ENCODE results near the gene FBXW8.

Gene FBXW8, protein sequence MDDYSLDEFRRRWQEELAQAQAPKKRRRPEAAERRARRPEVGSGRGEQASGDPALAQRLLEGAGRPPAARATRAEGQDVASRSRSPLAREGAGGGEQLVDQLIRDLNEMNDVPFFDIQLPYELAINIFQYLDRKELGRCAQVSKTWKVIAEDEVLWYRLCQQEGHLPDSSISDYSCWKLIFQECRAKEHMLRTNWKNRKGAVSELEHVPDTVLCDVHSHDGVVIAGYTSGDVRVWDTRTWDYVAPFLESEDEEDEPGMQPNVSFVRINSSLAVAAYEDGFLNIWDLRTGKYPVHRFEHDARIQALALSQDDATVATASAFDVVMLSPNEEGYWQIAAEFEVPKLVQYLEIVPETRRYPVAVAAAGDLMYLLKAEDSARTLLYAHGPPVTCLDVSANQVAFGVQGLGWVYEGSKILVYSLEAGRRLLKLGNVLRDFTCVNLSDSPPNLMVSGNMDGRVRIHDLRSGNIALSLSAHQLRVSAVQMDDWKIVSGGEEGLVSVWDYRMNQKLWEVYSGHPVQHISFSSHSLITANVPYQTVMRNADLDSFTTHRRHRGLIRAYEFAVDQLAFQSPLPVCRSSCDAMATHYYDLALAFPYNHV

DNA sequence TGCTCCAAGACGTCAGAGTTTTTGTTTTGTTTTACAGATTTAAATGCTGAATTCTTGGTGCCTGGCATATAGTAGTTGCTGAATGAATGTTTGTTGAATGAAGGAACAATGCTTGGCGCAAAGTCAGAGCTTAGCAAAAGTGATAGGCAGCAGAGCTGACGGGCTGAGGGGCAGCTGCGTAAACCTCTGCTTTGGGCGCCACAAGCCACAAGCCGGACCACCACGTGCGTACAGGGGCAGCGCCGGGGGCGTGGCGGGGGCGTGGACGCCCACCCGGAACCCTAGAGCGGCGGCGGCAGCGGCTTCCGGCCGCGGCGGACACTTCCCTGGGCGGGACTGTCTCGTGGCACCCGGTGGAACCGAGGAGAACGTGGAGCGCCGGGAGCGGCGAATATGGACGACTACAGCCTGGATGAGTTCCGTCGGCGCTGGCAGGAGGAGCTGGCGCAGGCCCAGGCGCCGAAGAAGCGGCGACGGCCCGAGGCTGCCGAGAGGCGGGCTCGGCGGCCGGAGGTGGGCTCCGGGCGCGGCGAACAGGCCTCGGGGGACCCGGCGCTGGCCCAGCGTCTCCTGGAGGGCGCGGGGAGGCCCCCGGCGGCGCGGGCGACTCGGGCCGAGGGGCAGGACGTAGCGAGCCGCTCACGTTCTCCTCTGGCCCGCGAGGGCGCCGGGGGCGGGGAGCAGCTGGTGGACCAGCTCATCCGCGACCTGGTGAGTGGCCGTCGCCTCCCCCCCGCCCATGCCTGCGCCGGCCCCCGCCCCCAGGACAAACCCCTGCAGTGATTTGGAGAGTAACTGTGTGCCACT, at the start of gene FBXW8:
Gene FBXW8, plus strand, starts transcription at position 306 of the 807 bp plus-strand sequence. Its CDS starts 88 bp downstream, at position 394.
- DNase-seq (ENCODE audit: low read depth in 2 of 2), result peak; percentile 39 to 41

DNA sequence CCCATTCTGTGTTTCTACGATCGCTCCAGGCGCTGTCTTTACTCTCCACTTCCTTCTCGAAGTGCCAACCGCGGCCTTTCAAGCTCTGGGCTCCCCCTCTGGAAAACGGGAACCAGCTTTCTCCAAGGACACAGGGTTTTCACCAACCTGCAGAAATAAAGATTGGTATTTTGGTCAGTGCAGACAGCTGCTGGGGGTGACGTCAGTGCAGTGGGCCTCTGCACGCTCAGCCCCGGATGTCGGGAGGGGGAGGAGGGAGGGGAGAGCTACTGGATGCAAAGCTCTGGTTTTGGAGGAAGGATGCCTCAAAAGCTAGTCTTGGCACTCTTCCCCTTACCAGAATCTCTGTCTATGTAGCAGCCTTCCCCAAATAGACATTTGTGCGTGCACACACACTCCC, 49.4 kb upstream of the FBXW8 start:
- no peak for DNase-seq (ENCODE audit: low read depth in 2 of 2)

DNA sequence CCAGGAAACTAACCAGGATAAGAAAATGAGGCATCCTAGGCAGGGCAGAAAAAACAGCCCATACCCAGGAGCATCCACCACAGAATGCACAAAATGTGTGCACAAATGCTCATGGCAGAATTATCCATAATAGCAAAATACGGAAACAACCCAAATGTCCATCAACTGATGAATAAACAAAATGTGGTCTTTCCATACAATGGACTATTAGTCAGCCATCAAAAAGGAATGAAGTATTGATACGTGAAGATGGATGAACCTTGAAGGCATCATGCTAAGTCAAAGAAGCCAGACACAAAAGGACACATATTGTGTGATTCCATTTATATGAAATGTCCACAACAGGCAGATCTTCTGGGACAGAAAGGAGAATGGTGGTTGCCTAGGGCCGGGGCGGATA, 48.6 kb upstream of the FBXW8 start:
- no peak for DNase-seq (ENCODE audit: low read depth in 2 of 2)

DNA sequence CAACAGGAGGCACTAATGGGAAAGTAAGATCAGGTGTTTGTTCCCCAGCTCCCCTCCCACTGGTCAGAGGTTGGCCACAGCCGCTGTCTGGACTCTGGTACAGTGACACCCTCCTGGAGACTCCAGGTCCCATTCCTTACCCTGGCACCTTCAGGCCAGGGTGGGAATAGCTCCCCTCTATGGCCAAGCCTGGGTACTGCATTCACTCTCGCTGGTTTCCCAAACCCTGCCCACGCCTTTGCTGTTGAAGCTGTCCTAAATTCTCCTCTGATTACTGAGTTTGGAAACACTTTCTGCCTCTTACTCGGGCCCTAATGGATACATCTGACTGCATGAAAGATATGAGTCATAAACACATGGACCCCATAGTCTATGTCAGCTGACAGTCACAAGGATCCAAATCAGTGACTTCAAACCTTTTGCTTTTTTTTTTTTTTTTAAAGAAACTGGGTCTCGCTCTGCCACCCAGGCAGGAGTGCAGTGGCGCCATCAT, 47.4 kb upstream of the FBXW8 start:
- DNase-seq (ENCODE audit: low read depth in 2 of 2), result no peak

DNA sequence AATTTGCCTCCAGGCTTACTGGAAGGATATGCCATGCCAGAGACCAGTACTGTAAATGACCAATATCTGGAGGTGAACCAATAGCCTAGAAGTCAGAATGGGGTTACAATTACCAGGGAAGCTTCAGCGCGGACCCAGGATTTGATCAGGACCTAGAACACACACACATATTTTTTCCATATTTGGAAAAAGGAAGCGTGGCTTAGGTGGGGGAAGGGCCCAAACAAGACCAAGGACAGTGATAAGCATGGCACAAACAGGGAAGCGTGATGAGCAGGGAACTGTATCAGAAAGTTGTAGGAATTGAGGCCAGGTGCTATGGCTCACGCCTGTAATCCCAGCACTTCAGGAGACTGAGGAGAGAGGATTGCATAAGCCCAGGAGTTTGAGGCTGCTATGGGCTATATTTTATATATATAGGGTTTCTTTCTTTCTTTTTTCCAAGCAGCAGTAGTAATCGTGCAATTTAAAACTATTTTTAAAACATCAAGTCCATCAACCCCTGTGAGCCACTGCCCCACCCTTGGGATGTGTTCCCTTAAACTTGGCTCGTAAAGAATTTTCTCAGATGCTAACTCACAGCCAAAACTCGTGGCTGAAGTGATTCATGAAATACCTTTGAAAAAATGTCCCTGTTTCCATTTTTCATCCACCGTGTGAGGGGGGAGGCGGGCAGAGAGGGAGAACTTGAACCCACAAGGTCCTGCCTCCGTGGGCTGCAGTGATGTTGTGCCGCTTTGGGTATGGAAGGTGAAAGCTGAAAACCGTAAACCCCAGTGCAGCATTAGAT, 46.2 kb upstream of the FBXW8 start:
- DNase-seq (ENCODE audit: low read depth in 2 of 2), result no peak

DNA sequence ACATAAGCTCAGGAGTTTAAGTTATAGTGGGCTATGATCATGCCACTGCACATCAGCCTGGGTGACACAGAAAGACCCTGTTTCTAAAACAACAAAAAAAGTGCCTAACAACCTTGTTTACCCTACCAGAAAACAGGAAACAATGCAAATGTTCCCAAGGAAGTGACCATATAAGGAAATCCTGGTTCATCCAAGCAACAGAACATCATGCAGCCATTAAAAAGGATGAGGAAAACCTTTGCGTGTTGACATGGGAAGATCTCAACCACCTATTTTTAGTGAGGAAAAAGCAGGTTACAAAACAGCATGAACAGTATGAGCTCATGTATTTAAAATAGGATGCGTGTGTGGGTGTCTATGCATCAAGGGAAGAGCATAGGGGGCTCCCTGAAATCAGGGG, 43.2 kb upstream of the FBXW8 start:
- DNase-seq (ENCODE audit: low read depth in 2 of 2), result no peak

DNA sequence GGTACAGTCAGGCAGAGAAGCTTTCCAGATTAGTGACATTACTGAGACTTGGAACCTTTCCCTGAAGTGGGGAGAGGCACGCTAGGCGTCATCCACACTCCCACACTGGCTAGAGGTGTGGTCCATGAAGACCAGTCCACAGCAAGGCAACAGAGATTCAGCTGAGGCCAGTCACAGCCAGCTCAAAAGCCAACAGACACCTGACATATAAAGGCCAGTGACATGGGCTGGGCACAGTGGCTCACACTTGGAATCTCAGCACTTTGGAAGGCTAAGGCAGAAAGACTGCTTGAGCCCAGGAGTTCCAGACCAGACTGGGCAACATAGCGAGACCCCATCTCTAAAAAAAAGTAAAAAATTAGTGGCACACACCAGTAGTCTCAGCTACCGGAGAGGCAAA, 40.4 kb upstream of the FBXW8 start:
- DNase-seq (ENCODE audit: low read depth in 2 of 2), result no peak

DNA sequence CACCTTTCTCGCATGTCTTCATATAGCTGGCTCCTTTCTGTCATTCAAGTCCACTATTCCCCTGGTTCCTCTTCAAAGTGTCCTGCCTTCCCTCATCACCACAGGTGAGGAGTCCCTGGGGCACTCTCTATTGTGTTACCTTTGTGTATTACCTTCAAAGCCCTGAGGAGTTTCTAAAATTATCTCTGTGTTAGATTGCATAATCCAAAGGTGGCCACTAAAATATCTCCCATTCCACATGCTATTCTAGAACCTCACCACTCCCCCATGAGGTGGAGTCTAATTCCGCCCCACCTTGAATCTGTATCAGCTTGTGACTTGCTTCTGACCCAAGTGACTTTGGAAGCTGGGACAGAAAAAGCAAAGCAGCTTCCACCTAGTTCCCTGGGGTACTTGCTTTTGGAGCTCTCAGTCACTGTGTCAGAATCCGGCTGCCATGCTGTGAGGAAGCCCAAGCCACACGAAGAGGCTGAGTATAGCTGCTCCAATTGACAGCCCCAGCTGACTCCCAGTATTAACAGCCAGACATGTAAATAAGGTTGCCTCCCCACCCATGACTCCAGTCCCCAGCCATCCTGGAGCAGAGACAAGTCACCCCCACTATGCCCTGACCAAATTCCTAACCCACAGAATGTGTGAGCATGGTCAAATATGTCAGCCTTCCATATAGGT, 36.3 kb upstream of the FBXW8 start:
- no peak for DNase-seq (ENCODE audit: low read depth in 2 of 2)

DNA sequence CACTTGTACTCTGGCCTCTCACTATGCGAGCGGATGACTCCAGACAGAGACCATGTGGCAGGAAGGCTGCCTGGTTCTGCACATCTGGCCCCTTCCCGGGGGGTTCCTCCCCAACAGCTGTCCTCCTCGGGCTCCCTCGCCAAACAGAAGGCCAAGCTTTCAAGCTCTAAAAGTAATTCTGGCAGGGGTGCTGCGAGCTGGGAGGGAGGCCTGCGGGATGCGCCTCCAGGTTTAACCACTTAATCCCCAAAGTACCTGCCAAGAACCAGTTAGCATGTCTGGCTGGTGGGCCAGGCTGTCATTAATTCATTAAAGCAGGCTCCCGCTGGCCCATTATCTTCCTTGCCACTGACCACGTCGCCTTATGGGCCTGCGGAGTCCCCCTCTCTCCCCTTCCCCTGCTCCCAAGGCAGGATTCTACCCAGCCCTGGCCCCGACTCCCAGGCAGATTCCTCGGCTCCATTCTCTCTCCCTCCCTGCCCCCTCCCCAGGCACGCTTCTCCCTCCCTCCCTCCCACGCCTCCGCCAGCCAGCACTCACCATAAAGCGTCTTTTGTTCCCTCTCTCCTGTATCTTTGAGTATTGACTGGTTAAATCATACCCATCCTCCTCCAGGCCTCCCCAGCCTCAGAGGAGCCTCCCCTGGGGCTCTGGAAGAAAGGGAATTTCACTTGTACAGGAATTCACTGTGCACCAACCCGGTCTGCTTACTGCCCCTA, 34.4 kb upstream of the FBXW8 start:
- no peak for DNase-seq (ENCODE audit: low read depth in 2 of 2)

DNA sequence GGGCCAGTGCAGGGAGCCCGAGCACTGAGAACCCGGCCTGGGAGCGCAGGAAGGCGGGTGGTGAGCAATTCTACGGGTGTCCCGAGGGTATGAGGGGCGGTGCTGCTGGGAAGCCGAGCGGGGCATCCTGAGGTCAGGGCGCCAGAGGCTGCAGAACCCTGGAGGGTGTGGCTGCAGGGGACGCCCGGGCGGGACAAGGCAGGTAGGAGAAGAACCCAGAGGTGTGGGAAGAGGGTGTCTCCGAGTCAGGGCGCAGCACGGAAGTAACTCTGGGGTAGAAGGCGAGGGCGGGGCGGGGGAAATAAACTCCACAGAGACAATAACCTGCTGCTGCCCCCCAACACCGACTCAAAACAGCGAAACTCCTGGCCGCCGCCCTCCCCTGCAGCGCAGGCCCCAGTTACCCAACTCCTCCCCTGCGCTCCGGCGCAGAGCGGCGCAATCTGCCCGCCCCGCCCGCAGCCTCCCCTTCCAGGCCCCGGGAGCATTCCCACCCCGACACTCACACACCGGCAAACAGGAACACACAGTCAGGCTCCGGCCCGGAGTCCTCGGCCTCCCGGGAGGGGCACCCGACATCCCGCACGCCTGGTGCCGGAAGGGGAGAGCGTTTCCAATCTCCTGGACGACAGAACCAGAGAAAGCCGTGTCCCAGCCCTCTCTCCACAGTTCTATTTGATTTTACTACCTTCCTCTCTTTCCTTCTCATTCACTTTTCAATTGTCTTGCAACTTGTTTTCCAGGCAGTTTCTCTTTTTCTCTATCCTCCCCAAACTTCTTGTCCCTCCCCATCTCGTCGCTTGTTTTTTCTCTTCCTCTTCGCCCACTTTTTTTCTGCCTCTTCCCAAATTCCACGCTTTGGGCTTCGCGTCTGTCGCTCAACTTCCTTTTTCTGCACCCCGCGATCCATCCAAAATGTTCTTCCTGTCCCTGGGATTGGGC, 31.9 kb upstream of the FBXW8 start:
- DNase-seq (ENCODE audit: low read depth in 2 of 2), result no peak

DNA sequence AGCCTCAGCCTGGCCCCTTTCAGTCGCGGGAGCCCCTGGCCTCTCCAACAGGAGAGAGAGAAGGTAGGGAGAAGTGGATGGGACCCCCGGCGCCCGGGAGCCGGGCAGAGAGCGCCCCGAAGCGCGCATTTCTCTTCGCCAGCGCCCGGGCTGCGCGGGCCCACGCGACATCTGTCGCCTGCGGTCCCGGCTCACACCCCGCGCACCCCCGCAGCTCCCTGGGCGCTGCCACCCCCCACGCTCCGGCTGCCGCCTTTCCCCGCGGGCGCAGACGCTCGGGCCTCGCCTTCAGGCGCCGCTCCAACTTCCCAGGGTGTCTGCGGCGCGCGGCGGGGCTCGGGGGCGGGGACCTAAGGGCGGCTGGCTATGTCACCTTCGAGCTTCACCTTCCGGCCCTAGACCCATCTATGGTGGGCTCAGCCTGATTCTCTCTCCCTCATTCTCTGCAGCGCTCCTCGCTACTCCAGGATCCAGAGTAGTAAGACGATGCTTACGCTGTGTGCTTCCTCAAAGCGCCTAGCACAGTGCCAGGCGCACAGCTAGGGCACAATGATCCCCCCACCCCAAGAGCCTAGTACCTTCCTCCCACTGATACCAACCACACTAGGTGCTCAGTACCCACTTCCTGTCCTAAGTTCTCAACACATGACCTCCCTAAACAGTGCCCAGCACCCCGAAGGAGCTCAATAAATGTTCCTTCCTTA, 31.1 kb upstream of the FBXW8 start:
- DNase-seq (ENCODE audit: low read depth in 2 of 2), result no peak

DNA sequence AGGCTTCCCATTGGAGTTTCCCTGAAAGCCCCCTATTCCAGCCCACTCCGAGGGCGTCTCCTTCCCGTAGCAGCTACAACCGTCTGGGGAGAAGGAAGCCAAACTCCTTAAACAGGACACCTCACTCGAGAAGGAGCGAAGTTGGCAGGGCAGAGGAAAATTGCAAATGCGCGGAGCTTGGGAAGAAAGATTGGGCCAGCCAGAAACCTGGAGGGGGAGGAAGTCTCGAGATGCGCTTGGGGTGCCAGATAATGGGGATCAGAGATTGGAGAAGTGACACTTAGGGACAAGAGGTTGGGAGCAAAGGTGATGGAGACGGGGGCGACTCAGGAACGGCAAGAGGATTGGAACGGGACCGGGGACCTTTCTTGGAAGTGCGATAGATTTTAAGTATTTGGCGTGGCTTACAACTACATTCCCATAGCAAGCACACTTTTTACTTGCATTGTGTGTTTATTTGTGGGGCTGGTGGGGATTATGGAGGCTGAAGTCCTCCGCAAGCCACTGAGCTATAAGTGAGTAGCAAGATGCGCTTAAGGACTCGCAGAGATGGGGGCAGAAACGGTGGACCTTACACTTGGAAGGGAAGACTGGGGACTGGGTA, 30.4 kb upstream of the FBXW8 start:
- DNase-seq (ENCODE audit: low read depth in 2 of 2), result no peak

DNA sequence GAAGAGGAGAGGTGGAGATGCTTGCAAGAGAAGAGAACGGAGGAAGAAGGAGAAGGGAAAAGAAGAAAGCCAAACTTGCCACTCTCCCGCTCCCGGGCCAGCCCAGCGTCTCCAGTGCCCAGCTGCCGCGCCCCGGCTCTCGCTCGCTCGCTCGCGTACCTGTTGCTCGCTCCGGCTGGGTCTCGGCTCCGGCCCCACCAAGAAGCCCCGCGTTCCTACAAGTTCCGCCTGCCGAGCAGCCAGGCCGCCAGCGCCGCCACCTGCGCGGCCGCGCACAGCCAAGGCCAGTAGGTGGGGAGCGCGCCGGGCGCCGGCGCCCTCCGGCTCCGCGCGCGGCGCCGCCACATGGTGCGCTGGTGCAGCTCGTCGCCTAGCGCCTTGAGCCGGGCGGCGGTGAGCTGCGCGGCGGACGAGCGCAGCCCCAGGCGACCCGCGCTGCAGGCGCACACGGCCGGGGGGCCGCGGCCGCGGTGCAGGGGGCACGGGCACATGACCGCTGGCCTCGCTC, 29.9 kb upstream of the FBXW8 start:
- DNase-seq (ENCODE audit: low read depth in 2 of 2), result no peak

DNA sequence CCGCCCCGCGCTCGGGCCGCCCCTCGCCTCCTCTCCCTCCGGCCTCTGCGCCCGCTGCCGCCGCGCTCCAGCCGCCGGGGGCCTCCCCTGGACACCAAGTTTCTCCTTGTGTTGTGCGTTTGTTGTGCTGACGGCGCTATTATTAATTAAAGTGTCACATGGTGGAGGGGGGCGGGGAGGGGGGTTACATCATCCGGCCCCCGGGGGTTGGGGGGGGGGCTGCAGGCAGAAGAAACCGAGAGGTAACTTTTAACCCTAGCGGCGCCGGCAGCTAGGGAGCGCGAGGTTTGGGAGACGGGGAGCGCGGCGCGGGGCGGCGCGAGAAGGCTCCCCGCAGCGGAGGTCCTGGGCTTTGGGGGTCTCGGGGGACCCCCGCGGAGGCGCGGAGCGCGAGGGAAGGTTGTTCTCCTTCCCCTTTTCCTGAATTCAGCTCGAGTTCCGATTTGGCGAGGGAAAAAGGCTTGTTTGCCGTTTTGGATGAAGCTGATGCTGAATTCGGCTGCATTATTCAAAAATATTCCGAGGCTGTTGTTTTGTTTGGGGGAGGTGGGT, 29.3 kb upstream of the FBXW8 start, which contains the start of gene HRK:
Gene HRK, minus strand, starts transcription at position 117 of the 552 bp plus-strand sequence. CDS start 134 bp downstream, outside the sequence.
- DNase-seq (ENCODE audit: low read depth in 2 of 2), result no peak

DNA sequence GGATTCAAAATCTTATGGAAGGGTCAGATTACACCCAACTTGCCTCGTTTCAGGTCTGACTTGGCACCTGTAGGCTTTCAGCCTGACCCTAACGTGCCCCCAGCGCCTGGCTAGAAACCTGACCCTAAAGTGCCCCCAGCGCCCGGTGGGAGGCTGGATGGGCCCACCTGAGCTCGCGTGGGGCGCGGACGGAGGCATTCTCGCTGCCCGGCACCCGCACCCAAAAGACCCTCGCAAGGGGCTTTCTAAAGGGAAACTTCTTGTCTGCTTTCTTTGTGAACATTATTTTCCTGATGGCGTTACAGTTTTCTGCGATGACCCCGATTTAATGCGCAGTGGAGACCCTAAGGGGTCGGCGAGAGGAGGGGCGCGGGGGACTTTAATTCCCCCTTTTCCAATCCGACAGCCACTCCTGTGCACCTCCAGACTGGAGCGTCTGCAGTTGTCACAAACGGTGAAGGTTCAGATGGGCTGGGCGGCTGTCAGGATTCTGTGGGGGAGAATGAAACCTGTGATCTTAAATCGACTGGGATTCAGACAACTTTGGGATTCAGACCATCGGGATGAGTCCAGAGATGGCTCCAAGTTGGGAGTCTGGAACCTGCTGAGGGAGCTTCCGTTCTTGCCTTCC, 28.8 kb upstream of the FBXW8 start:
- DNase-seq (ENCODE audit: low read depth in 2 of 2), result no peak

DNA sequence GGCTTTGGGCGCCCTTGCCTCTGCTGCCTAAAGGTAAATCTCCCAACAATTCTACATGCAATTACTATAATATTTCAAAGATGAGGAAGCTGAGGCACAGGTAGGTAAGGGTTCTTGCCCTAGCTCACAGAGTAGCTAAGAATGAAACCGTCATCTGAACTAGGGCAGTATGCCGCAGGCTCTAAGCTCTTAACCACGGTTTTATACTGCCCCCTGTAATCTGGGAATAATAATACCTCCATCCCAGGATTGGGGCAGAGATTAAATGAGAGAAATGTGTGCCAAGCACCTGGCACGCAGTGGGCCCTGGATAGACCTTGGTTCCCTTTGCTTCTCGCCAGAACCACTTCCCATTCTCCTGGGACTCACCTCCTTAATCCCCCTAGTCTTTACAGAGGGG, 28.0 kb upstream of the FBXW8 start:
- no peak for DNase-seq (ENCODE audit: low read depth in 2 of 2)

DNA sequence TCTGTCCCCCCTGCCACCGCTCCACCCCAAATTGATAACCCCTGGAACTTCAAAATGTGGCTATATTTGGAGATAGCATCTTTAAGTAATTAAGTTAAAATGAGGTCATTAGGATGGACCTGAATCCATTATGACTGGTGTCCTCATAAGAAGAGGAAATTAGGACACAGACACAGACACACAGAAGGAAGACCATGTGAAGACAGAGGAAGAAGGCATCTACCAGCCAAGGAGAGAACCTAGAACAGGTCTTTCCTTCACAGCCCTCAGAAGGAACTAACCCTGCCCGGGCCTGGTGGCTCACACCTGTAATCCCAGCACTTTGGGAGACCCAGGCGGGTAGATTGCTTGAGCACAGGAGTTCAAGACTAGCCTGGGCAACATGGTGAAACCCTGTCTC, 25.9 kb upstream of the FBXW8 start:
- DNase-seq (ENCODE audit: low read depth in 2 of 2), result no peak
